K562 (cell line): Measurements from ENCODE around the gene NKG7. TPM values are rescaled to one million over a fixed set of nuclear protein-coding genes. Genes with fewer than 3 reads are reported as not detected.

ENCODE experiments used
- ATF7 ChIP-seq: fragments of 450-650 bp; IDR thresholded peaks from 2 replicates; pipeline ENCODE4 v1.7.1; 2014; ENCODE audit warnings: mild to moderate bottlenecking, moderate library complexity
- CBX2 ChIP-seq: fragments of 200-600 bp; sonication (generic); IDR thresholded peaks from one replicate; pipeline ENCODE4 v1.6.1; 2012; ENCODE audit warnings: mild to moderate bottlenecking, low read length, inconsistent platforms; ENCODE audit not compliant: insufficient read depth, poor library complexity, severe bottlenecking
- FOSL1 ChIP-seq: fragments of 200-800 bp; sonication (Bioruptor generic); conservative IDR thresholded peaks from 2 replicates; pipeline ENCODE4 v1.6.1; 2016; ENCODE audit warnings: missing genetic modification characterization, missing compliant biosample characterization
- JUNB ChIP-seq: fragments of 450-650 bp; formaldehyde crosslinking; conservative IDR thresholded peaks from 2 replicates; pipeline ENCODE4 v1.4.0; 2020; ENCODE audit warnings: mild to moderate bottlenecking
- NBN ChIP-seq: fragments of 450-650 bp; IDR thresholded peaks from 2 replicates; pipeline ENCODE4 v1.6.1; 2016; ENCODE audit warnings: low read depth, mild to moderate bottlenecking
- NUFIP1 ChIP-seq: fragments of 450-650 bp; IDR thresholded peaks from 2 replicates; pipeline ENCODE4 v1.6.1; 2018; ENCODE audit not compliant: partially characterized antibody
- U2AF2 ChIP-seq: fragments of 200-400 bp; formaldehyde crosslinking; optimal IDR thresholded peaks from 2 replicates; pipeline ENCODE3; 2017; ENCODE audit warnings: low read depth, mild to moderate bottlenecking, low read length
- ZFP36 ChIP-seq: fragments of 150-350 bp; IDR thresholded peaks from 2 replicates; pipeline ENCODE4 v1.6.1; 2018; ENCODE audit warnings: low read length, low read depth; ENCODE audit not compliant: partially characterized antibody
- polyA plus RNA-seq, 8 experiments: library from polyadenylated mRNA; depleted of rRNA in 4 of 8; stranded (reverse) in 5 of 8; unstranded in 3 of 8; fragments of >200 nt; fragmentation: Nextera tagmentation in 2 of 8; fragmentation: Illumina TruSeq in 1 of 8; extraction: Ambion mirVana in 2 of 8; extraction: Trizol in 1 of 8; gene quantifications; 2 replicates each; pipeline versions ENCODE4 v1.2.1 to v1.2.3, GENCODE V29; 2011 to 2014; ENCODE audit warnings: inconsistent platforms in 1 of 8, missing spikeins in 1 of 8
- total RNA-seq, 7 experiments: library from RNA; depleted of rRNA in 6 of 7; stranded (reverse); fragments of >200 nt in 6 of 7; fragmentation: Illumina TruSeq in 2 of 7; extraction: Trizol in 2 of 7; gene quantifications; 2 replicates each; pipeline versions ENCODE4 v1.2.1 to v1.2.3, GENCODE V29; 2011 to 2021; ENCODE audit warnings: low replicate concordance in 1 of 7
- TF ChIP-seq, protein P1 (sequence below): sonication (generic); formaldehyde crosslinking; IDR thresholded peaks from 2 replicates; pipeline ENCODE4 v1.4.0; 2020; ENCODE audit warnings: mild to moderate bottlenecking, missing genetic modification reagents
- TF ChIP-seq, protein P2 (sequence below), 2 experiments: fragments of 450-650 bp; IDR thresholded peaks; 2 replicates each; pipeline ENCODE4 v1.6.1; 2018; ENCODE audit warnings: mild to moderate bottlenecking in 2 of 2, low read depth in 1 of 2; ENCODE audit not compliant: partially characterized antibody in 2 of 2
- TF ChIP-seq, protein P3 (sequence below), 2 experiments: fragments of 150-350 bp in 1 of 2; IDR thresholded peaks; 2 replicates each; pipeline ENCODE4 v1.6.1; 2012 to 2016; ENCODE audit warnings: low read depth in 2 of 2, low read length in 2 of 2, mild to moderate bottlenecking in 1 of 2, moderate library complexity in 1 of 2
- TF ChIP-seq, protein P4 (sequence below): fragments of 250-450 bp; sonication (Bioruptor Pico); IDR thresholded peaks from 2 replicates; pipeline ENCODE4 v1.4.0; 2020; ENCODE audit warnings: mild to moderate bottlenecking
- TF ChIP-seq, protein P5 (sequence below): sonication (generic); formaldehyde crosslinking; IDR thresholded peaks from 2 replicates; pipeline ENCODE4 v1.8.1; 2023; ENCODE audit warnings: mild to moderate bottlenecking, missing genetic modification reagents, moderate library complexity

NKG7 gene
- total and polyA plus RNA-seq, 9 of the 15 experiments (the other 6 are each of a cell fraction or from before 2014, with no cell fraction given), result 0.30 to 0.70 (median 0.51) TPM; not detected in 2

DNA sequence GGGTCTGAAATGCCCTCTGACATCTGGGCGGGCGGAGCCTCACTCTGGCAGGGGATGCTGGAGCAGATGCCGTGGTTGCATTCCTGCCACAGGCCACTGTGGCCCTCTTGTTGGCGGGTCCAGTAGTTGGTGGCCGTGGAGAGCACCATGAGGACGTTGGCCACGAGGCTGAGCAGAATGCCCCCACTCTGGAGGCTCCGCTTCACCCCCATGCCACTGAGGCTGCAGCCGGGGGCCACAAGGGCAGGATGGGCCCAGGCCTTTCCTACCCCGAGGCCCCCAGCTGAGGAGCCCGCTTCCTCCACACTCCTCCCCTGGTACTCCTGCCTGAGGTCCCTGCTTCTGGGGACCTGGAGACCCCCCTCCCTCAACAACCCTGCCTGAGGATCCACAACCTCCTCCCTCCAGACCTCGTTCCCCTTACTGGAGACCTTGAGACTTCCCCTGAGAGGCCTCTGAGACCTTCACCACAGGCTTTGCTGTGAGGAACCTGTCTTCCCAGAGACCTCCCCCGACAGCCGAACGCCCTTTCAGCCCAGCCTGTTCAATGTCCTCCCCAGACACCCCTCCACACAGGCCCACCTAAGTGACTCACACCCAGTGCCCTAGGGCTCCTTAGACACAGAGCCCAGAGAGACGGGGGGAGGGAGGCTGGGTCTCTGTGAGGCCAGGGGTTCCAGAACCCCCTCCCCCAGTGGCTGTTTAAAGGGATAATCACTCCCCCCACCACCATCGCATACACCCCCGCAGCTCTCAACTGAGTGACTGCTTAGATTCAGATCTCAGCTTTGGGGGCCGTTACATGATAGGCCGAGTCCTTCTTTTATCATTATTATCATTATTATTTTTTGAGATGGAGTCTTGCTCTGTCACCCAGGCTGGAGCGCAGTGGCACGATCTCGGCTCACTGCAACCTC, 3.8 kb downstream of the NKG7 start, which contains the start of gene CLDND2 (continued):
- TF ChIP-seq, protein P1, sequence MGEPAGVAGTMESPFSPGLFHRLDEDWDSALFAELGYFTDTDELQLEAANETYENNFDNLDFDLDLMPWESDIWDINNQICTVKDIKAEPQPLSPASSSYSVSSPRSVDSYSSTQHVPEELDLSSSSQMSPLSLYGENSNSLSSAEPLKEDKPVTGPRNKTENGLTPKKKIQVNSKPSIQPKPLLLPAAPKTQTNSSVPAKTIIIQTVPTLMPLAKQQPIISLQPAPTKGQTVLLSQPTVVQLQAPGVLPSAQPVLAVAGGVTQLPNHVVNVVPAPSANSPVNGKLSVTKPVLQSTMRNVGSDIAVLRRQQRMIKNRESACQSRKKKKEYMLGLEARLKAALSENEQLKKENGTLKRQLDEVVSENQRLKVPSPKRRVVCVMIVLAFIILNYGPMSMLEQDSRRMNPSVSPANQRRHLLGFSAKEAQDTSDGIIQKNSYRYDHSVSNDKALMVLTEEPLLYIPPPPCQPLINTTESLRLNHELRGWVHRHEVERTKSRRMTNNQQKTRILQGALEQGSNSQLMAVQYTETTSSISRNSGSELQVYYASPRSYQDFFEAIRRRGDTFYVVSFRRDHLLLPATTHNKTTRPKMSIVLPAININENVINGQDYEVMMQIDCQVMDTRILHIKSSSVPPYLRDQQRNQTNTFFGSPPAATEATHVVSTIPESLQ (CRISPR knock-in tag), result 0 out of 2 replicates have a peak, but pooled peaks have one; percentile 34
- TF ChIP-seq ZFP36 (no peak), ATF7 (no peak), NBN (no peak), JUNB (CRISPR knock-in tag) (no peak), CBX2 (no peak), NUFIP1 (no peak), U2AF2 (no peak), FOSL1 (tag) (no peak)
- TF ChIP-seq, protein P2, sequence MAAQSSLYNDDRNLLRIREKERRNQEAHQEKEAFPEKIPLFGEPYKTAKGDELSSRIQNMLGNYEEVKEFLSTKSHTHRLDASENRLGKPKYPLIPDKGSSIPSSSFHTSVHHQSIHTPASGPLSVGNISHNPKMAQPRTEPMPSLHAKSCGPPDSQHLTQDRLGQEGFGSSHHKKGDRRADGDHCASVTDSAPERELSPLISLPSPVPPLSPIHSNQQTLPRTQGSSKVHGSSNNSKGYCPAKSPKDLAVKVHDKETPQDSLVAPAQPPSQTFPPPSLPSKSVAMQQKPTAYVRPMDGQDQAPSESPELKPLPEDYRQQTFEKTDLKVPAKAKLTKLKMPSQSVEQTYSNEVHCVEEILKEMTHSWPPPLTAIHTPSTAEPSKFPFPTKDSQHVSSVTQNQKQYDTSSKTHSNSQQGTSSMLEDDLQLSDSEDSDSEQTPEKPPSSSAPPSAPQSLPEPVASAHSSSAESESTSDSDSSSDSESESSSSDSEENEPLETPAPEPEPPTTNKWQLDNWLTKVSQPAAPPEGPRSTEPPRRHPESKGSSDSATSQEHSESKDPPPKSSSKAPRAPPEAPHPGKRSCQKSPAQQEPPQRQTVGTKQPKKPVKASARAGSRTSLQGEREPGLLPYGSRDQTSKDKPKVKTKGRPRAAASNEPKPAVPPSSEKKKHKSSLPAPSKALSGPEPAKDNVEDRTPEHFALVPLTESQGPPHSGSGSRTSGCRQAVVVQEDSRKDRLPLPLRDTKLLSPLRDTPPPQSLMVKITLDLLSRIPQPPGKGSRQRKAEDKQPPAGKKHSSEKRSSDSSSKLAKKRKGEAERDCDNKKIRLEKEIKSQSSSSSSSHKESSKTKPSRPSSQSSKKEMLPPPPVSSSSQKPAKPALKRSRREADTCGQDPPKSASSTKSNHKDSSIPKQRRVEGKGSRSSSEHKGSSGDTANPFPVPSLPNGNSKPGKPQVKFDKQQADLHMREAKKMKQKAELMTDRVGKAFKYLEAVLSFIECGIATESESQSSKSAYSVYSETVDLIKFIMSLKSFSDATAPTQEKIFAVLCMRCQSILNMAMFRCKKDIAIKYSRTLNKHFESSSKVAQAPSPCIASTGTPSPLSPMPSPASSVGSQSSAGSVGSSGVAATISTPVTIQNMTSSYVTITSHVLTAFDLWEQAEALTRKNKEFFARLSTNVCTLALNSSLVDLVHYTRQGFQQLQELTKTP (IDR thresholded peaks at IDR 0.05; ENCODE audit: low read depth in 1 of 2, partially characterized antibody in 2 of 2), result no peak
- TF ChIP-seq, protein P3, sequence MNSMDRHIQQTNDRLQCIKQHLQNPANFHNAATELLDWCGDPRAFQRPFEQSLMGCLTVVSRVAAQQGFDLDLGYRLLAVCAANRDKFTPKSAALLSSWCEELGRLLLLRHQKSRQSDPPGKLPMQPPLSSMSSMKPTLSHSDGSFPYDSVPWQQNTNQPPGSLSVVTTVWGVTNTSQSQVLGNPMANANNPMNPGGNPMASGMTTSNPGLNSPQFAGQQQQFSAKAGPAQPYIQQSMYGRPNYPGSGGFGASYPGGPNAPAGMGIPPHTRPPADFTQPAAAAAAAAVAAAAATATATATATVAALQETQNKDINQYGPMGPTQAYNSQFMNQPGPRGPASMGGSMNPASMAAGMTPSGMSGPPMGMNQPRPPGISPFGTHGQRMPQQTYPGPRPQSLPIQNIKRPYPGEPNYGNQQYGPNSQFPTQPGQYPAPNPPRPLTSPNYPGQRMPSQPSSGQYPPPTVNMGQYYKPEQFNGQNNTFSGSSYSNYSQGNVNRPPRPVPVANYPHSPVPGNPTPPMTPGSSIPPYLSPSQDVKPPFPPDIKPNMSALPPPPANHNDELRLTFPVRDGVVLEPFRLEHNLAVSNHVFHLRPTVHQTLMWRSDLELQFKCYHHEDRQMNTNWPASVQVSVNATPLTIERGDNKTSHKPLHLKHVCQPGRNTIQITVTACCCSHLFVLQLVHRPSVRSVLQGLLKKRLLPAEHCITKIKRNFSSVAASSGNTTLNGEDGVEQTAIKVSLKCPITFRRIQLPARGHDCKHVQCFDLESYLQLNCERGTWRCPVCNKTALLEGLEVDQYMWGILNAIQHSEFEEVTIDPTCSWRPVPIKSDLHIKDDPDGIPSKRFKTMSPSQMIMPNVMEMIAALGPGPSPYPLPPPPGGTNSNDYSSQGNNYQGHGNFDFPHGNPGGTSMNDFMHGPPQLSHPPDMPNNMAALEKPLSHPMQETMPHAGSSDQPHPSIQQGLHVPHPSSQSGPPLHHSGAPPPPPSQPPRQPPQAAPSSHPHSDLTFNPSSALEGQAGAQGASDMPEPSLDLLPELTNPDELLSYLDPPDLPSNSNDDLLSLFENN (IDR thresholded peaks at IDR 0.05; ENCODE audit: low read depth in 2 of 2, low read length in 2 of 2), result no peak
- TF ChIP-seq, protein P4, sequence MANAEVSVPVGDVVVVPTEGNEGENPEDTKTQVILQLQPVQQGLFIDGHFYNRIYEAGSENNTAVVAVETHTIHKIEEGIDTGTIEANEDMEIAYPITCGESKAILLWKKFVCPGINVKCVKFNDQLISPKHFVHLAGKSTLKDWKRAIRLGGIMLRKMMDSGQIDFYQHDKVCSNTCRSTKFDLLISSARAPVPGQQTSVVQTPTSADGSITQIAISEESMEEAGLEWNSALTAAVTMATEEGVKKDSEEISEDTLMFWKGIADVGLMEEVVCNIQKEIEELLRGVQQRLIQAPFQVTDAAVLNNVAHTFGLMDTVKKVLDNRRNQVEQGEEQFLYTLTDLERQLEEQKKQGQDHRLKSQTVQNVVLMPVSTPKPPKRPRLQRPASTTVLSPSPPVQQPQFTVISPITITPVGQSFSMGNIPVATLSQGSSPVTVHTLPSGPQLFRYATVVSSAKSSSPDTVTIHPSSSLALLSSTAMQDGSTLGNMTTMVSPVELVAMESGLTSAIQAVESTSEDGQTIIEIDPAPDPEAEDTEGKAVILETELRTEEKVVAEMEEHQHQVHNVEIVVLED (CRISPR knock-in tag), result no peak
- TF ChIP-seq, protein P5, sequence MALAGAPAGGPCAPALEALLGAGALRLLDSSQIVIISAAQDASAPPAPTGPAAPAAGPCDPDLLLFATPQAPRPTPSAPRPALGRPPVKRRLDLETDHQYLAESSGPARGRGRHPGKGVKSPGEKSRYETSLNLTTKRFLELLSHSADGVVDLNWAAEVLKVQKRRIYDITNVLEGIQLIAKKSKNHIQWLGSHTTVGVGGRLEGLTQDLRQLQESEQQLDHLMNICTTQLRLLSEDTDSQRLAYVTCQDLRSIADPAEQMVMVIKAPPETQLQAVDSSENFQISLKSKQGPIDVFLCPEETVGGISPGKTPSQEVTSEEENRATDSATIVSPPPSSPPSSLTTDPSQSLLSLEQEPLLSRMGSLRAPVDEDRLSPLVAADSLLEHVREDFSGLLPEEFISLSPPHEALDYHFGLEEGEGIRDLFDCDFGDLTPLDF (CRISPR knock-in tag), result no peak
